ENCODE results near the gene HEPHL1.

DNA sequence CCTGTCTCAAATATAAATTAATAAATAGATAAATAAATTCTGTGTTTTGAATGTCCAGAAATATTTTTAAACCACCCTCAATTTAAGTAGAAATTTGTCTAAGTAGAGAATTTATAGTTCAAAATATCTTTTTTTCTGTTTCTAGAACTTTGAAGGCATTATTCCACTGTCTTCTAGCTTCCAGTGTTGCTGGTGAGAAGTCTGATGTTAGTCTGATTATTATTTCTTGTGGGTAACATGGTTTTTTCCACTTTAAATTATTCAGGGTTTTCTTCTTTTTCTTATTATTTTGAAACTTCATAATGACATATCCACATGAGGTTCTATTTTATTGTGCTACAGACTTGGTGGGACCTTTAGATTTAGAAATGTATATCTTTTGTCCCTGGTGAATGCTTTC, 46.4 kb upstream of the HEPHL1 start:
- TF ChIP-seq, protein P1, sequence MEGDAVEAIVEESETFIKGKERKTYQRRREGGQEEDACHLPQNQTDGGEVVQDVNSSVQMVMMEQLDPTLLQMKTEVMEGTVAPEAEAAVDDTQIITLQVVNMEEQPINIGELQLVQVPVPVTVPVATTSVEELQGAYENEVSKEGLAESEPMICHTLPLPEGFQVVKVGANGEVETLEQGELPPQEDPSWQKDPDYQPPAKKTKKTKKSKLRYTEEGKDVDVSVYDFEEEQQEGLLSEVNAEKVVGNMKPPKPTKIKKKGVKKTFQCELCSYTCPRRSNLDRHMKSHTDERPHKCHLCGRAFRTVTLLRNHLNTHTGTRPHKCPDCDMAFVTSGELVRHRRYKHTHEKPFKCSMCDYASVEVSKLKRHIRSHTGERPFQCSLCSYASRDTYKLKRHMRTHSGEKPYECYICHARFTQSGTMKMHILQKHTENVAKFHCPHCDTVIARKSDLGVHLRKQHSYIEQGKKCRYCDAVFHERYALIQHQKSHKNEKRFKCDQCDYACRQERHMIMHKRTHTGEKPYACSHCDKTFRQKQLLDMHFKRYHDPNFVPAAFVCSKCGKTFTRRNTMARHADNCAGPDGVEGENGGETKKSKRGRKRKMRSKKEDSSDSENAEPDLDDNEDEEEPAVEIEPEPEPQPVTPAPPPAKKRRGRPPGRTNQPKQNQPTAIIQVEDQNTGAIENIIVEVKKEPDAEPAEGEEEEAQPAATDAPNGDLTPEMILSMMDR (IDR thresholded peaks at IDR 0.05) = no peak
- no peak for TF ChIP-seq EZH2 (IDR thresholded peaks at IDR 0.05; ENCODE audit: borderline replicate concordance, insufficient read depth, low read depth, low read length, poor library complexity, severe bottlenecking)

All from B cell (primary cell).